Gastrocnemius medialis (tissue), 4 donors: ENCODE results near the gene ELK3.

Experiments
- CTCF ChIP-seq, 5 experiments: fragments of 450-650 bp in 3 of 5; fragments of 200-600 bp in 2 of 5; sonication (generic) in 2 of 5; IDR thresholded peaks in 4 of 5; conservative IDR thresholded peaks in 1 of 5; 1 replicate in 4 of 5; 2 replicates in 1 of 5; pipeline ENCODE4 v1.5.1; 2016 to 2019; ENCODE audit warnings: antibody characterized with exemption in 5 of 5, mild to moderate bottlenecking in 3 of 5, moderate library complexity in 3 of 5
- POLR2A ChIP-seq, 2 donors: fragments of 450-650 bp; IDR thresholded peaks; one replicate each; pipeline ENCODE4 v1.6.1; 2017; ENCODE audit warnings: antibody characterized with exemption in 2 of 2, mild to moderate bottlenecking in 2 of 2, moderate library complexity in 2 of 2

- TF ChIP-seq CTCF (IDR thresholded peaks at IDR 0.05 in 4 of 5, conservative IDR thresholded peaks at IDR 0.05 in 1 of 5), result no peak
- TF ChIP-seq POLR2A (IDR thresholded peaks at IDR 0.05), result no peak
Measured at GRCh38 chr12:96156211-96156610, 38.0 kb upstream of the ELK3 start.
